Measurements from ENCODE around the gene AGTRAP. TPM values are rescaled to one million over a fixed set of nuclear protein-coding genes. Genes with fewer than 3 reads are reported as not detected.

The AGTRAP gene
- total RNA-seq, 1 donor from 2014 or later = 25.1 TPM

DNA sequence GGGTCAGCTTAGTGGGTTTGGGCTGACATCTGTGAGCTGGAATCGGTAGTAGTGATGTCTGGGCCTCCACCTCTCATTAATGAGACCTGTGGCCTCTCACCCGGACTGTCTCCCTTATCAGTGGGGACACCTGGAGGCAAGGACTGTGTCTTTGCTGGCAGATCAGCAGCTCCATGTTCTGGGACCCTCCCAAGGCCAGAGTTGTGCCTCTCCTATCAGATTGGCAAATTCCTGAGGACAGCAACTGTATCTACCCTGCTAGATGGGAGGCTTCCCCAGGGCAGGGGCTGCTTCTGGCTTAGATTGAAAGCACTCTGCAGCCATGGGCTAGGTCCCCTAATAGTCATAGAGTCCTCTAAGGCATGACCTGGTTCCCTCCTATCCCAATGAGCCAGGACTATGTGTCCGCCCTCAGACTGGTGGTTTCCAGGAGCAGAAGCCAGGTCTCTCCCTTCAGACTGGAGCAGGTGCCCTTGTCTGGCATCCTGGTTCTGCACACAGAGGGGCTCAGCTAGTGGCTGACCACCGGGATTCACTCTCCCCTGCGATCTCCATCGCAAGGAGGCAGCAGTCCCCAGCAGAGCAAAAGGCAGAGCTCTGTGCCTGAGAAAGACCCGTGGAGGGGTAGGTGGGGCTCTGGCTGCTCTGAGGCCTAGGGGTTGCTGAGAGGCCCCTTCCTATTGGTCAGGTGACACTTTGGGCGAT is 38.6 kb upstream of the AGTRAP start:
- H3K27me3 Mint-ChIP-seq (ENCODE audit: unreplicated experiment) = peaks cover 9% of the 10 kb centered on the region
- no peak for TF ChIP-seq CTCF (IDR thresholded peaks at IDR 0.05; ENCODE audit: unreplicated experiment)
- no peak overlapping the region for H3K4me3 Mint-ChIP-seq (ENCODE audit: unreplicated experiment)
- no peaks in the 10 kb centered on the region for H3K36me3 Mint-ChIP-seq (ENCODE audit: low read depth, unreplicated experiment)
- no peak for DNase-seq (ENCODE audit: low spot score)
- H3K27ac Mint-ChIP-seq (ENCODE audit: unreplicated experiment) = no peak overlapping the region
- H3K9me3 Mint-ChIP-seq (ENCODE audit: unreplicated experiment) = no peaks in the 10 kb centered on the region
- H3K4me1 Mint-ChIP-seq (ENCODE audit: unreplicated experiment) = peaks cover 3% of the 10 kb centered on the region

DNA sequence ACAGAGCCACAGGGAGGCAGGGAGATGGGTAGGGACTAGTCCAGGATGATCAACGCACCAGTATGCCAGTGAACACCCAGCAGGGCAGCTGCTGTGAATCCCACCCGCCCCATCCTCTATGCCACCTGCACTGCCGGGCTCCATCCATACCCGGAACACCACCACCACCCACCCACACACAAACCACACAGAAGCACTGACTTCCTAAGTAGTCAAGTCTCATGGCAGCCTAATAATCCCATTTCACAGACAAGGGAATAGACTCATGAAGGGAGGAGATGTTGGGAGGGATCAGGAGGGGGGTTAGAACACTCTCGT is 38.1 kb upstream of the AGTRAP start:
- Mint-ChIP-seq H3K4me1 (ENCODE audit: unreplicated experiment) (peaks cover 3% of the 10 kb centered on the region), H3K9me3 (ENCODE audit: unreplicated experiment) (no peaks in the 10 kb centered on the region), H3K36me3 (ENCODE audit: low read depth, unreplicated experiment) (no peaks in the 10 kb centered on the region), H3K27ac (ENCODE audit: unreplicated experiment) (no peak overlapping the region), H3K27me3 (ENCODE audit: unreplicated experiment) (peaks cover 7% of the 10 kb centered on the region), H3K4me3 (ENCODE audit: unreplicated experiment) (no peak overlapping the region)
- DNase-seq (ENCODE audit: low spot score) = no peak
- TF ChIP-seq CTCF (IDR thresholded peaks at IDR 0.05; ENCODE audit: unreplicated experiment) = no peak

DNA sequence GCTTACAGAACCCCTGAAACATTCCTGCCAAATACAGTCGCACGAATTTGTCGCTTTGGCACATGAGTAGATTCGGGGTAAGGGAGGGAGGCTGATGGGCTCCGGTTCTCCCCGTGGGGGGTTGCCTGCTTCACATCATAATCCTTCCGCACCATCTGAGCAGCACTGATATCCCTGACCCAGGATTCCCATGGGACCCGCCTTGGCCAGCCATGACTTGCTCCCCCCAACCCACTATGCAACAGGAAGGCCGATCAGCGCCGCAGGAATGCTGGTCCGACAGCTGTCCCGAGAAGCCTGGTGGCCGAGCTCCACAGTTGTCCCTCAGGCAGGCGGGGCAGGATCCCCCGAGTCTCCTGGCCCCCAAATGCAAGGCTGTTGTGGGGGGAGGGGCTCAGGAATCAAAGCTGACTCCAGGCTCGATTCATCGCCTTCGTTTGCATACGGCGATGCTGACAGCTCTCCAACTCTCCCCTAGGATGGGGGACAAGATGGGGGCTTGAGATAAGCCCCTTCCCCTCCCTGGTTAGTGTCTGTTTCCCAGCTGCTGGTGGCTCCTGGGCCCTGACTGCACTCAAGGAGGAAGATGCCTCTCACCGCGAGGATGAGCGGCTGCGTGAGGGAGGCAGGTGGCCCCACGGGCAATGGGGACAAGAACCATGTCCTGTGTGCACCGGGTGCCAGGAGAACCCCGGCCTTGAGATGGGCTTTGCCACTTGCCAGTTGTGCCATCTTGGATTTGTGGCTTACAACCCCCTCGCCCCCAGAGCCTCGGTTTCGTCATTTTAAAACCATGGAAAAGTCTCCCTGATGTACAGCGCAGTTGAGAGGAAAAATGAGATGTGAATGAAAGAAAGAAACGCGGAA is 35.1 kb upstream of the AGTRAP start:
- DNase-seq (ENCODE audit: low spot score) = no peak
- no peak overlapping the region for H3K27ac Mint-ChIP-seq (ENCODE audit: unreplicated experiment)
- H3K4me3 Mint-ChIP-seq (ENCODE audit: unreplicated experiment) = no peak overlapping the region
- H3K4me1 Mint-ChIP-seq (ENCODE audit: unreplicated experiment) = no peaks in the 10 kb centered on the region
- H3K27me3 Mint-ChIP-seq (ENCODE audit: unreplicated experiment) = peaks cover 2% of the 10 kb centered on the region
- no peak for TF ChIP-seq CTCF (IDR thresholded peaks at IDR 0.05; ENCODE audit: unreplicated experiment)
- H3K9me3 Mint-ChIP-seq (ENCODE audit: unreplicated experiment) = no peaks in the 10 kb centered on the region
- no peaks in the 10 kb centered on the region for H3K36me3 Mint-ChIP-seq (ENCODE audit: low read depth, unreplicated experiment)

DNA sequence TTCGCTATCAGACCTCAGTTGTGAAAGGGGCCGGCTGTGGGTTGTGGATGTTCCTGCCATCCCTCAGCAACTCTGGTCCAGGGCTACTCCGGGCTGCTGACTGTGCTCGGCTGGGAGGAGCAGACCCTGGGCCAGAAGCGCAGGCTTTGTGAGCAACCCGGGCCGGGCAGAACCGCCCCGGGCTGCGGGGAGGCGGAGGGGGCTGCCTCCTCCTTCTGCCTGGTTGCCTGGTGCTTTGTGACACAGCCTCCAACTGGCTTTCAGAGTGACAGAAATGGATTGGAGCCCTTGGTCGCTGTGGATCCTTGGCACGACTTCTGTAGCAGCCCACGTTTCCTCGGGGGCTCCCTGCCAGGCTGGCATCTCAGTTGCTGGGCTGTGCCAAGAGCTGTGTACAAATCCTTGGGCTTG is 34.4 kb upstream of the AGTRAP start:
- DNase-seq (ENCODE audit: low spot score) = no peak
- Mint-ChIP-seq H3K4me3 (ENCODE audit: unreplicated experiment) (no peak overlapping the region), H3K9me3 (ENCODE audit: unreplicated experiment) (no peaks in the 10 kb centered on the region), H3K27ac (ENCODE audit: unreplicated experiment) (no peak overlapping the region), H3K27me3 (ENCODE audit: unreplicated experiment) (no peaks in the 10 kb centered on the region), H3K36me3 (ENCODE audit: low read depth, unreplicated experiment) (no peaks in the 10 kb centered on the region), H3K4me1 (ENCODE audit: unreplicated experiment) (no peaks in the 10 kb centered on the region)
- TF ChIP-seq CTCF (IDR thresholded peaks at IDR 0.05; ENCODE audit: unreplicated experiment) = no peak

Data from endothelial cell (in vitro differentiated cells).